ENCODE data around the gene KCTD18.

The KCTD18 gene

DNA sequence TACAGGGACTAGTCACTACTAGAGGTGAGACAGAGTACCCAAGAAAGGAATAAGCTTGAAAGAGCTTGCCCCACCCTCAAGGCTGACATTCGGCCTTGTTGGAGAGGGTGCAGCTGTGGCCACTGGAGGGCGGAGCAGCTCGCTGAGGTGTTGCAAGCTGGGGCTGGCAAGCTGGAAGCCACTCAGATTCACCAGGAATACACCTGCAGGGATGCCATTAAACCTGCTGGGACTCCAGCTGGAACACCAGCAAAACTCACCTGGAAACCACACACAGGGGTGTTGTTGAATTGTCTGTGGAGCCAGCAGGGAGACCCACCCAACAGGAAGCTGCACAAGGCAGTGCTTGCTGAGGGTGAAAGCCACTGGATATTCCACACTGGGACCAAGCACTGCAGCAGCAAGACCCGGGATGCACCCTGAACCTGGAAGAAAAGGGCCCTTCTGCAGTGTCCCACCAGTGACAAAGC lies 26.1 kb downstream of the KCTD18 start:
- no peak for FAIRE-seq

DNA sequence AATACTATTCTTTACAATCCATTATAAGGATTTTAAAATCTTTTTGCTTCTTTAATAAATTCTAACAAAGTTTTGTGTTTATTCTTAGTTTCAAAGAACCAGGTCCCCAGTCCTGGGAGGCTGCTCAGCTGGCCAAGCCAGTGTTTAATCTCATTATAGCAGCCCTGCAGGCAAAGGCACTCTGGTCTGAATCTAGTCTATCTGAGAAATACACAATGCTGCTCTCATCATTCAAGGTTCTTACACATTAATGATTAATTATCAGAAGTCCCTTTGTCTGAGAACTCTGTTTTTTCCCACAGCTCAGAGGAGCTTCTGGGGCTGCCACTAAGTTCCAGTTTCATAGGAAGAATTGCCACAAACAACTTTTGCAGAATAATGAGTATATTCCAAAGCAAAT lies 27.7 kb downstream of the KCTD18 start:
- FAIRE-seq = no peak

DNA sequence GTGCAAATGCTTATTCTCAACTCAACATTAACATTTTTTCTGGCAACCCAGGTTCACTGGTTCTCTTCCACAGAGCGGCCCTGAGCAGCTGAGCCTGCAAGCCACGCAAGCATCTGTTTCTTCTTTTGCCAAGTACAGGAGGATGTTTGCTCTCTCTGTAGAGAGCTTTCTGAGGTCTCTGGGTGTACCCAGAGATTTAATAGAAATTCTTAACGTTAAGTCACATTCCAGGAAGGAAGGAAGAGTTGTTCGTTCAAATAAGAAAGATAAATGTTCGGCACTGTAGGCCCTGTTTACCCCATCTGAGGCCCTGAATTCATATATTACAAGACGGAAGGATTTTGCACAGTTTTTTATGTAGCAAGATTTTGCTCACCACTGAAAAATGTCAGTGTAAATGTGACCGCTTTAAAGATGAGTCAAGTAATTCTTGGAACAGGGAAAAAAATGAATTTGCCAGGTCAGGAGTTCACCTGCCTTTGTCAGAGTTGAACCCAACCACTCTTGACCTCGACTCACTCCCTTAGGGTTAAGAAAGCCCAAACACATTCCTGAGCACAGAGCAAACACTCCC lies 30.1 kb downstream of the KCTD18 start:
- no peak for FAIRE-seq

DNA sequence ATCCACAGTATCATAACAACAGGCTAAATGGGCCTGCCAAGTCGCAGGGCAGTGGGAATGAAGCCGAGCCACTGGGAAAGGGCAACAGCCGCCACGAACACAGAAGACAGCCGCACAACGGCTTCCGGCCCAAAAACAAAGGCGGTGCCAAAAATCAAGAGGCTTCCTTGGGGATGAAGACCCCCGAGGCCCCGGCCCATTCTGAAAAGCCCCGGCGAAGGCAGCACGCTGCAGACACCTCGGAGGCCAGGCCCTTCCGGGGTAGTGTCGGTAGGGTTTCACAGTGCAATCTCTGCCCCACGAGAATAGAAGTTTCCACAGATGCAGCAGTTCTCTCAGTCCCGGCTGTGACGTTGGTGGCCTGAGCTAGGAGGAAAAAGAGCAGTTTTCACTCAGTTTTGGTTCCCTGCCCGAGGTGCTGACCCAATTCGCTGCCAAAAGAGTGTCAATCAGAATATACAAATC lies 32.2 kb downstream of the KCTD18 start:
- no peak for FAIRE-seq

DNA sequence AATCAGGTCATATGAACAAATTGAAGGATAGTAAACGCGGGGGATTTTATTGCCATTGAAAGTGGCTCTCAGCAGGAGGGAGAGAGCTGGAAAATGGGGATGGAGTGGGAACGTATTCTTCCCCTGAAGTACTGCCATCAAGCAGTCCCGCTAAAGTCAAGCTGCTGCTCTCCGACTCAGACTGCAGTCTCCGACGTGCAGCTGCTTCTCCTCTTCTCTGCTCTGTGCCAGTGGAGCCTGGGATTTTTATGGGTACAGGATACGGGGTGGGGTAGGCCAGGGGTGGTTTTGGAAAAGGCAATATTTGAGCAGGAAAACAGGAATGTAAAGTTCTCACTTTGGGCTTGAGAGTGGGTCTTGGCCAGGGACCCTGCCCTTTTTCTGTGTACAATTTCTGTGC lies 33.0 kb downstream of the KCTD18 start:
- no peak for FAIRE-seq

DNA sequence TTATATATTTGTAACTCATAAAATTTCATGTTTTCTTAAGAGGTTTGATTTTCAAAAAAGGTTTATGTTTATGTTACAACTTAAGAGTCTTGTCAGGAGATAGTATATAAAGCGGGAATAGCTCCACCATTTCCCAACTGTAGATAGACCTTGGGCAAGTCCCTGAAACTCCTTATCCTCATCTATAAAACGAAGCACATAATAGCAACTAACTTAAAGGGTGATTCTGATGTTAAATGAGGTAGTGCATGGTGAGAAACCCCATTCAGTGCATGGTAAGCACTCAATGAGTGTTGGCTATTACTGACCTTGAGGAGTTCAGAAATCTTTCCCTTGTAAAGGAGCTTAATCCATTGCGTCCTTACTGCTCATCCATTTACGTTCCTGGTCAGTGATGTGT lies 34.1 kb downstream of the KCTD18 start:
- FAIRE-seq = no peak

DNA sequence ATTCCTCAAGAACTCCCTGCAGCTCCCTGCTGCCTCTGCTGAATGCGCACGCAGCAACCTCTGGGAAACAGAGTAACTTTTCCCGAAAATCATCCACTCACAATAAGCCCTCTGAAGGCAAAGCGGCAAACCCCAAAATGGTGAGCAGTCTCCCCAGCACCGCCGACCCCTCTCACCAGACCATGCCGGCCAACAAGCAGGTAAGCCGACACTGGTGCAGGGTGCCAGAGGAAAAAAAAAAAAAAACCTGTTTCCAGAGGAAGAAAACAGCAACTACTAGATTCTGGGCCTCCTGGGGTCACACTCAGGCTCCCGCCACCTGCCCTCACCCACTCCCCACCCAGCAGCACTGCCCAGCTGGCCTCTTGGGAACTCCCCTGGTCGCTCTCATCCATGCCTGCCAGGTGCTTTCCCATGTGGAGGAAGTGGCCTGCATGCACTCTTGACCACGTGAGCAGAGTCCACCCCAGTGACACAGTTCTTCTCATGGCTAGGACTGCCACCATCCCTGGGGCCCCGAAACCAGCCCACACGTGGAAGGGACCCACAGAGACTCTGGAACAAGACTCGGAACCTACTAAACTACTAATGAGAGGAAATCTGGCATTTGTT lies 36.9 kb downstream of the KCTD18 start:
- no peak for FAIRE-seq

DNA sequence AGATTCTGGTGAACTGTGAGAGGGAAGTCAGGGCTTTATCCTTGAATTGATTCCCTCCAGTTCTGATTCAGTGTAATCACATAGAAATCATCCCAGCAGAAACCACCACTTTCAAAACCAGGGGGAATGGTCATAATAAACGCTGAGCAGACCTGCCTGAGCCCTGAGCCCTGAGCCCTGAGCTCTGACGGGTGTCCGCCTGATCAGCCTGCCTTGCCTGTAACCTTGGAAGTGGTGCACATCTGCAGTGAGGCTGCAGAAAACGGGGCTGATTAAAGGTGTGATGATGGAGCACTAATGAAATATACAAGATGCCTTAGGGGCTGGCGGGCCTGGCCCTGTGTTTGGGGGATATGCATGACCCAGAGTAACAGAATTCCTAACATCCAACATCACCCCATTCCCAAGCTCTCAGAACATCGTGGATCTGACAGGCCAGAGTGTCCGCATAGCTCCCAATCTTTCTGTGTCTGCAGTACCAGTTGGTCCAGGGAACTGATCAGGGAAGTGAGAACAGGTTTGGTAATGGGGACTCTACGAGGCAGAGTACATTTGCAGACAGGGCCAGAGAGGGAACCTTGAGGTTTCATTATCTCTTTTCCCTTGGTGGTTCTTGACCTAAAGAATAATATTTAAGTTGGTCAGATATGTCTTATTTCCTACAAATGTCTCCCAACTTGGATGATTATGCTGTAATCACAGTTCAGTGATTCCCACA lies 37.8 kb downstream of the KCTD18 start:
- no peak for FAIRE-seq

DNA sequence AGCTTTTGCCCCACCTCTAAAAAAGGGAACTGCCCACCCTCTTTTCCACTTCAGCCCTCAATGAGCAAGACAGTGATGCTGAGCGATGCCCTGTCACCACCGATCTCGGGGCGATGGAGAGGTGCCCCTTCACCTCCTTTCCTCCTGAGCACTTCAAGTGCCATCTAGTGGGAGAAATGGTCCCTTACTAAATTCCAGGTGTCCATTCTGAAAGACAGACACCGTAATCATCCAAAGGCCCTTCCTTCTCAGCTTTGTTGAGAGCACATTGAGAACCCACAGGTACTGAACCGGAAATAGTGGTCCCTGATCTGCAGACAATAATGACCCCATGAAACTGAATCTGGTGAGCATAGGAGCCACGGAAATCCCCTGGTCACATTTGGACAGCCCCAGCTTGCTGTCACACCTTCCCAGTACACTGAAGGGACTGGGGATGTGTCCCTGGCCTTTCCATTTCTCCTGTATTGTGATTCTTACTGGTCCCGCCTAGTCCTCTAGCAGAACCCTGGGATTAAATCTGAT lies 38.5 kb downstream of the KCTD18 start:
- FAIRE-seq = no peak

DNA sequence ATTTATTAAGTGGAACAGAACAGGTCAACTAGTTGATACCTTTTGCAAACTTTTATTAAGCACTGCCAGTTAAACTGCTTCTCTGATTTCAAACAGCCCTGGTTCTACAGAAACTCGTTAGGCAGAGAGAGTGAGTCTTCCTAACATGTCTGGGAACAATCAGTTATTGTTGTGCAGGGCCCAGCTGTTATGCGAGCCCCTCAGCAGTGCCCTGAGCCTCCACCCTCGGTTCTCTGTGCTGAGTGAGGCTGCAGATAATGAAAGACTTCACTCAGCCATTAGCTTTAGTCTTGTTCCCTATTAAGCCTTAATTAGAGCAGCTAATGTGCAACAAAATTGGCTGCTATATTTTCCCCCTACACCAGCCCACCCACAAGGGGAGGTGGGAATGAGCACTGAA lies 39.6 kb downstream of the KCTD18 start:
- FAIRE-seq = no peak

DNA sequence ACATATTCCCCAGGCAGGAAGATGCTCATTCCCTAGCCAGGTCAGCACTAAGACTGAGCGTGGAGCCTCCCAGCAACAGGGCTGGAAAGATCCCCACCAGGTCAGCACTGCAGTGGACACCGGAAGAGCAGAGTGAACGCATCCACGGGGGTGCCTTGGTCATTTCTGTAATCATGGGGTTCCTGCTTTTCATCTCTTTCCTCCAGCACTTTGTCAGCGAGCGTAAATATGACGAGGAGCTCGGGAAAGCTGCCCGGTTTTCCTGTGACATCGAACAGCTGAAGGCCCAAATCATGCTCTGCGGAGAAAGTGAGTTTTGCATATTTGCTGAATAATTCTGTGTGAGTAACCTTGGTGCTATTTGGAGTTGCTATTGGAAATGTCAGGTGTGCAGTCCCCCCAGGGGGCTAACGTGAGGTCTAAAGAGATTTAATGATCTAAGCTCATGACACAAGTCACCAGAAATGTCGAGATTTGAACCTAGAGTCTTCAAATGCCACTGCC lies 40.1 kb downstream of the KCTD18 start:
- no peak for FAIRE-seq

DNA sequence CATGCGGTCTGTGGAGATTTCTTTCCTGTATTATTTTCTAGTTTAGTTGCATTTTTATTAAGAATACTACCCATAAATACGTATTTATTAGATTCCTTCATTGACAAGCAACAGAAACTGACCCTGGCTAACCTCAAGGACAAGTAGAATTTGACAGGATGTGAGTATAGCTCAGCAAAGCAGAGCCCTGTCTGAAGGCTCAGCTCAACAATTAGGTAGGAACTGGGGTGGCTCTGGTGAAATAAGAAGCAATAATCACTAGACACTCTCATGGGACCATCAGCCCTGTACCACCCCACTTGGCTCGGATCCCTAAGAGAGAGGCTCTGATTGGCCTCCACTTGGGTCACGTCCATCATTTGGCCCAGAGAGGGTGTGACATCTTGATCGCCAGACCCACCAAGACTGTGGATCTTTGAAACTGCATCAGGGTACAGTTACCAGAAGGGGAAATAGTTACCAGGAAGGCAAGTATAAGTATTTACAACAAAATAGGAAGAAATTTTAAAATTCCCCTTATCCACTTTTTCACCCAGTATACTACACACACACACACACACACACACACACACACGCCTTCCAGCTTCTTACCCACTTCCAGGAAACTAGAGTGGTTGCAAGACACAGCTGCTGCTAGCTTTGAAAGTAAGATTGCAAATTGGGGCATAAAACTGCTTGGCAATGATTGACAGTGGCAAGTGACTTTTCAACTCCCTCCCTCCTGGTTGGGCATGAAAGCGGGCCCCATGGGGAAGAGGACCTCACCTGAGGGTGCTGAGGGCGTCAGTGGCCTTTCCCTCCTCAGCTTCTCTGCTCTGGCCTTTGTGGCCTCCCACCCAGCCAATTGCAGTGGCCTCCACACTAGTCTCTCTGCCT lies 41.8 kb downstream of the KCTD18 start:
- FAIRE-seq = no peak

DNA sequence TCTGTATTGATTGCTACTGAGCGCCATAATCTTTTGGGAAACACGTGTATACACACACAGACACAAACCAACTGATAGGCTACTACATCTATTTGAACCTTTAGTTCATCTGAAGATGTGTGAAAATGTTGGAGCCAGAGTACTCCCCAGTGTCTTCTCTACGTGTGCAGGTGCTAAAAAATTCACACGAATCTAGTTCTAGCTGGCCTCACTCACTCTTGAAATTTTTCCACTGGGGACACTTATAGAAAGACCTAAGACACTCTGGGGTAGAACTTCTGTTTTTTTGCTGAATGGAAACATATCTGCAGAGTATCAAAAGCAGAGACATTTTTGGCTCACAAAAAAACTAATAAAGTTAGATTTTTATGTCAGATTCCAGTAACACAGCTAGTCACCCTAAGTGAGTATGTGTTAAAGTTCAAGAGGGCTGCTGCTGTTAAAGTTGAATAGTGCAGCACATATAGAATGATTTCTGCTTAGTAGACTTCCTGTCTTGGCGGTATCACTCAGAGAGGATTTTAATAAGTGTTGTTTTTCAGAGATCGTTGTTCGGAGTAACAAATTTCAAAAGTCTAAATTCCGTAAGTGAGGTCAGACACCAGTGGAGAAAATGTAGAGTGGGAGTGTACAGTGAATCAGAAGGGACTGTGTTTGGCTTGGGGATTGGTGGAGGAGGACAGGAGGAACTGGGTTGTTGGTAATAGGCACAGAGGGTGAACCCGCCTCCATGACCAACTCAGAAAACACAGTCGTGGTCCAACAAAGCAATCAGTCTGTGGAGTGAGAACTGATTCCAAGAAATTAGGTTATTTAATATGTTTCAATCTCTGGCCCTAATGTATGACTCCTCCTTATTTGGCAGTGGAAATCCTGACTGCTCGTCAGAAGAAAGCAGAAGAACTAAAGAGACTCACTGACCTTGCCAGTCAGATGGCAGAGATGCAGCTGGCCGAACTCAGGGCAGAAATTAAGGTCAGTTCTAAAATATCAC lies 43.1 kb downstream of the KCTD18 start:
- FAIRE-seq = no peak

DNA sequence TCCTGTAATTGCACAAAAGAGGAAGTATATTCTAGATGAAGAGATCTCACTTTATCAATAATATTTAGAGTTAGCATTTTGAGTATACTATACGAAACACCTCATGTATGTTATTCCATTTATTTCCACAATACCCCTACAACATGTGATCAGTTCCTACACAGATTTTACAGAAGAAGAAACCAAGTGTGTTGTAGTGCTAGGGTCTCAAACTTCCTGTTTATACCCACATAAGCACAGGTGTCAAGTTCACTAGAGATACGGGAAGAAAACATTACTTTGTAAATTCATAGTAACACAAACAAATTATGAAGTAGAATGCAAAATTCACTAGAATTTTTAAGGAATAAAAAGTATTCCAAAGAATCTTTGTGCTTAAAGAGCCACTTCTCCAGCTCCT lies 46.4 kb downstream of the KCTD18 start:
- FAIRE-seq = no peak

DNA sequence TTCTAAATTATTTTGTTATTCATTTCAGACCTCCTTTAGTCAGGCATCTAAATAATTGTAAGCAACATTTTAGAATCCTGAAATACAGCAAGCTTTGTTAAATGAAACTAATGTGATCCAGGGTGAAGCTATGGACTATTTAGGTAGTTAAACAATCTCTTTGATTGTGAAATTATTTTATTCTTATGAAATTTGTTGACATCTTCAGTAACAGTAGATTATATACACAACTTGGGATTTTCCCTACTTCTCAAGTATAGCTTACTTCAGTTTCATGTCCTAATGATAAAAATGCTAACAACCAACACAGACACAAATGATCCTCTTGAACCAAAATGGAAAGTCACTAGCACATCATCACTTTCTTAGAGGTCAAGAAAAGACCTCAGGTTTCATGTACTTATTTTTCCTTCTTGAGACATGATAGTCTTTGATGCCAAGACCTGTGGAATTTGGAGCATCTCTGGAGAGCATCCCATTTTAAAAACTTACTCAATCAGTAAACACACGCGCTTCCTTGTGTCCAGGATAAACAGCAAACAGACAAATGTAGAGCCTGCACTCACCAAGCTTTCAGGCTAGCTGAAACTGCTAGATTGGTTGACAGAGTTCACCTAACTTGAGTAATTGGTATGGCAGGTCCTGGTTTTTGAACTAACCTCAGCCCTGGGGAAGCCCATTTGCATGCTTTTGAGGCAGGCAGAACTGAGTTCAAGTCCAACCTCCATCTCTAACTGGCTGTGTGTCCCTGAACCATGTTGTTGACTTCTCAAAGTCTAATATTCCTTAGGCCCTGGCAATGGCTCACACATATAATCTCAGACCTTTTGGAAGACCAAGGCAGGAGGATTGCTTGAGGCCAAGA lies 47.8 kb downstream of the KCTD18 start:
- FAIRE-seq = no peak

DNA sequence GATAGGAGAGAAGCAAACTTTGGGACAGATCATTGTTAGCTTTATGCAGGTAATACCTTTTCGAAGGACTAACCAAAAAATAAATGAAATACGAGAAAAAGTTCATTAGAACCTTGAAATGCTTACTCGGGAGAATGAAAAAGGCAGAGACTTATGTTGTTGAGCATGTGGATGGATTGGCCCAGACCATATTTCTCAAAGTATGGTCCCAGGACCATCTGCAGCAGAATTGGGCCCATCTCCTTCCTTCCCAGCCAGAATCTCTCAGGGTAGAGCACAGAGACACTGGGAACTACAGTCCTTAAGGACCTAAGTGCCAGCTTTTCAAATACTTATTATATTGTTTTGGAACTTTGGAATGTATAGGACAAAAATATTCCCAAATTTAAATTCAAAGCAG lies 50.8 kb downstream of the KCTD18 start:
- no peak for FAIRE-seq

DNA sequence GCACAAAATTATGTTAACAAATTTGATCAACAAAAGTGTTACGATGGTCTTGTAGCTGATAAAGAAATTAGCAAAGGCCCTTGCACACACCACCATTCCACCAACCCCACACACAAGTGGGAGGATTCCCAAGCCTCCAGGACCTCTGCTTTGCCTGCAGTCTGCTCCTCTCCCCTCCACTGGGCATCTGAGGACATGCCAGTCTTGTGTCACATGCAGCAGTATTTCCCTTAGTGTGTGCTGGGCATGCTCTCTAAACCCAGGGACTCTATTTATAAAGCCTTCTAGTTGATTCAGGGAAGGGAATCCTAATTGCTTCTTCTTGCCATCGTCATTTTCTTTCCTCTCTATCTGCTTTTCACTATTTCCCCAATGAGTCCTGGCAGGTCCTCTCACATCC lies 53.3 kb downstream of the KCTD18 start:
- no peak for FAIRE-seq

DNA sequence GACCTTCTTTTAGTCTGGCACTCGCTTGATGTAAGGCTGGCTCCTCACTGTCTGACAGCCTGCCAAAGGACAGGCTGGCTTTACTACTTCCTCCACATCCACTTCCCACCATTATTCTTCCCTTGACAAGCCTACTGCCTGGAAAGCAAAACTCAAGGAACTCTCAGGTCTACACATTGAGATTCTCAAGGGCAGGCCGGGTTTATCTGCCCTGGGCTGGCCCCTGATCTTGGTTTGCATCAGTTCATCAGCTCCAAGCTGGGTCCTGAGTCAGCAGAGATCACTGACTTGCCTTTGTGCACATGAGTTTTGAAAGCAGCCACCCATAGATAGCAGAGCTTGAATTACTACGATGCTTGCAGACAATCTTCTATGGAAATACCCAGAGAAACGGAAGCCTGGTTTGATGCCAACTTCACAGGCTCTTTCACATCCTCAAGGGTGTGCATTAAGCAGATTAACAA lies 53.9 kb downstream of the KCTD18 start:
- FAIRE-seq = no peak

DNA sequence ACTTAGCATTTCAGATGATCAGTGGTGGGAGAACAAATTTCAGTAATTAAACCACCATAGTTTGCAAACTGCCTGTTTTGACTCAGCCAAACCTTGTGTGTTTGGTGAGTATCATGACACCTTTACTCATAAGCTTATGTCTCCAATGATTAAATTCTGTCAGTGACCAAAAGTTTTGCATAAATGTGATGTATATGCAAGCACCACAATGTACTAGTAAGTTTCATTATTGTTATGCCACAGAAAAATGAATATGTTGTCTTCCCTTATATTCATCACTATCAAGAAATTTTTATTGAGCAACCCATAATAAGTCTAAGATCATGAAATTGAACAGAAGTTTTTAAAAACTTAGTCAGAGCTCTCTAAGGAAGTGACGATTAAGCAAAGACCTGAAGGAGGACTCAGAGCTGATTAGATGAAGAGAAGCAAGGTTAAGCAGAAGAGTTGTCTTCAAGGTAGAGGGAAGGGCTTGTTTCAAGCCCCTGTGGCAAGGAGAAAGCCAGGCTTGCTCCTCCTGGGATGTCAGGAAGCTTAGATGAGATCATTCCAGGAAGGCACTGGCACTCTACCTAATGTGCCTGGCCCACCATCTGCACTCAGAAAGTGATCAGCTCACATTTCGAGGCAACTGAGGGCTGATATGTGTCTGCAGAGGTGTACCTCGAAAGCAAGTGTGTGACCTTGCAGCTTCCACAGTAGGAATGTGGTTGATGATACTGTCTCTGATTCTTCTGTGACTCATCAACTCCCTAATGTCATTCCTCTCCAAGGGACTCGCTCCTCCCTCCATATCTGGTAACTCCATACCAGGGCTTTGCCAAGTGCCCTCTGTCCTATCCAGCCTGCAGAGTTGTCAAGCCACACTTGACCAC lies 54.7 kb downstream of the KCTD18 start:
- FAIRE-seq = no peak

Data from TTC549 (cell line).